Pancreas (tissue), 10 donors: ENCODE measurements around the gene ZNF787. TPM values are rescaled to one million over a fixed set of nuclear protein-coding genes. Genes with fewer than 3 reads are reported as not detected.
A peak's percentile ranks its signal among the peaks of the same experiment; 100 is the strongest.

Source experiments
- ATAC-seq, 4 donors: fragments of 200-7000 bp; cut with Tn5 transposase; one replicate each; pipeline versions ENCODE4 v1.8.0 to v1.9.1; 2020; ENCODE audit warnings: mild to moderate bottlenecking in 4 of 4, moderate library complexity in 4 of 4
- DNase-seq, 6 donors: peaks; one replicate each; pipeline ENCODE4 v3.0.0-alpha.2; 2020
- FAIRE-seq: peaks from 2 replicates; lab custom pipeline; 2012; peaks lifted over from hg19 to GRCh38; lab: Jason Lieb, UNC
- H3K27ac ChIP-seq, 4 donors: fragments of 200-600 bp; sonication (generic); 1 replicate in 3 of 4; 2 replicates in 1 of 4; pipeline versions ENCODE4 v1.5.0 to v1.8.0; 2020
- H3K27me3 ChIP-seq, 4 donors: fragments of 200-600 bp; one replicate each; pipeline ENCODE4 v1.8.0; 2021
- H3K36me3 ChIP-seq, 3 donors: fragments of 200-600 bp; sonication (generic) in 1 of 3; one replicate each; pipeline versions ENCODE4 v1.5.0 to v1.8.0; 2020 to 2021
- H3K4me1 ChIP-seq, 3 donors: fragments of 200-600 bp; one replicate each; pipeline ENCODE4 v1.8.0; 2021
- H3K4me3 ChIP-seq, 4 donors: fragments of 200-600 bp; sonication (generic) in 2 of 4; one replicate each; pipeline versions ENCODE4 v1.5.0 to v1.8.0; 2020 to 2021
- H3K9me3 ChIP-seq, 4 donors: fragments of 200-600 bp; one replicate each; pipeline ENCODE4 v1.8.0; 2021
- WGBS, 2 donors: extraction: QIAGEN DNeasy Blood & Tissue Kit; methylation state at CpG; one replicate each; pipeline ENCODE4 v1.1.7; 2013; 5-methylcytosine and 5-hydroxymethylcytosine counted together
- intact Hi-C, 3 donors: fragments of 100-400 bp; cut with DNase I; formaldehyde crosslinking; loops; one replicate each; pipeline versions ENCODE4 v1.11.1 to v1.14.2; 2022
- polyA plus RNA-seq, 2 donors: library from polyadenylated mRNA; stranded (reverse); fragments of 200-250 nt; gene quantifications; one replicate each; pipeline ENCODE4 v1.2.3, GENCODE V29; 2013
- total RNA-seq, 6 donors: library from RNA; stranded (reverse); fragmentation: NEBNext Ultra II Directional in 4 of 6; extraction: Animal tissue kit (Norgen Biotek cat#: 25700) in 4 of 6; gene quantifications; one replicate each; pipeline versions ENCODE4 v1.2.1 to v1.2.4, GENCODE V29; 2021 to 2023
- TF ChIP-seq, protein P1 (sequence below), 4 donors: fragments of 200-600 bp; sonication (generic) in 3 of 4; IDR thresholded peaks; one replicate each; pipeline versions ENCODE4 v1.5.0 to v1.8.0; 2021; ENCODE audit warnings: antibody characterized with exemption in 4 of 4
- donor health status: healthy with polysubstance abuse.
- donor health status: DM: no; HTN: no; CAD: no; lungs with moderate emphysema.
- donor health status: DM: no; HTN: no; CAD: no.
- donor health status: control.
- donor health status: control.
- donor health status: Bipolar disorder and iron deficiency.
- donor health status: DM: yes; HTN: yes; CAD: no.
- donor health status: DM: no; HTN: no; CAD: no.
- donor health status: DM: no; HTN: no; CAD: no.
- donor health status: DM: yes; HTN: yes; CAD: no.

ZNF787 gene
- total and polyA plus RNA-seq, 8 donors = 13.6 to 41.9 (median 25.6) TPM

DNA sequence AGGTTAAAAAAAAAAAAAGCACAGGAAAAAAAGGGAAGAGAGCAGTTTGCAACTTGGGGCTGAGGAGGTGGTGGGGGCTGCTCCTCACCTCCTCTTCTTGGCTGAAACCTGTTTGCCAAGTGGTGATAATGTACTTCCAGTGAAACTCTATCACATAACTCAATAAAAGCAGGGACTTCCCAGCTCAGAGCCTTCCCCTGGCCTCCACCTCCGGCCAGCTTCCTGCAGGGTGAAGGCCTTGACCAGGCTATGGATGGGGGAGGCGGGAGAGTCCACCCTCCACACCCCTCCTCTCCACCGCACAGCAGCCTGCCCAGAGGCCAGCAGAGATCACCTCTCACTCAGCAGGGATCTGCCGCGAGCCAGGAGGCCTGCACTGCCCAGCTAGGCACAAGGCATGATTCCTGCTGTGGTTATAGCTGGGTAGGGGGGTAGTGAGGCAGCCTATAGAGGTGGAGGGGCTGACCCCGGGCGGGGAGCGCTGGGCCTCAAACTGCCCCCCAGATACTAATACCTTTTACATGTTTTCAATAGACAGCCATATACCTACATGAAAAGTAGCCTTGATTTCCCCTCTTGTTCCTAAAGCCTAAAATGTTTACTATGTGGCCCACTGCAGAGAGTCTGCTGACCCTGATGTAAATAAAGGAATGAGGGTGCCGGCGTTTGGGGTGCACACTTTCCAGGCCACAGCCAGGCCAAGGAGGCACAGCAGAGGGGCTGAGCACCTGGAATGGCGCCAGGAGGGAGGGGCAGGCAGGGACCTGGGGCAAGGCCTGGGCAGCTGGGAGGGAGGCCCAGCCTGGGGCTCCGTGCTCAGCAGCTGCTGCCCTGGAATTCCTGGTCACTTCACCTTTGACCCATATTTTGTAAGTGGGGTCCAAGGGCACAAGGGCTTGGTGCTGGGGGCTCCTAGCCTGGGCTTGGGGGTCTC is 10.3 kb downstream of the ZNF787 start:
- Histone ChIP-seq H3K27ac (peak overlapping the region; percentile 60 to 74 (median 69)), H3K27me3 (no peaks in the 10 kb centered on the region), H3K36me3 (no peaks in the 10 kb centered on the region), H3K4me1 (peaks cover 43 to 56% (median 50%) of the 10 kb centered on the region in 3 donors), H3K9me3 (no peaks in the 10 kb centered on the region), H3K4me3 (no peak overlapping the region)
- no peak for FAIRE-seq
- ATAC-seq = peak; percentile 66 to 85 (median 78)
- TF ChIP-seq, protein P1, sequence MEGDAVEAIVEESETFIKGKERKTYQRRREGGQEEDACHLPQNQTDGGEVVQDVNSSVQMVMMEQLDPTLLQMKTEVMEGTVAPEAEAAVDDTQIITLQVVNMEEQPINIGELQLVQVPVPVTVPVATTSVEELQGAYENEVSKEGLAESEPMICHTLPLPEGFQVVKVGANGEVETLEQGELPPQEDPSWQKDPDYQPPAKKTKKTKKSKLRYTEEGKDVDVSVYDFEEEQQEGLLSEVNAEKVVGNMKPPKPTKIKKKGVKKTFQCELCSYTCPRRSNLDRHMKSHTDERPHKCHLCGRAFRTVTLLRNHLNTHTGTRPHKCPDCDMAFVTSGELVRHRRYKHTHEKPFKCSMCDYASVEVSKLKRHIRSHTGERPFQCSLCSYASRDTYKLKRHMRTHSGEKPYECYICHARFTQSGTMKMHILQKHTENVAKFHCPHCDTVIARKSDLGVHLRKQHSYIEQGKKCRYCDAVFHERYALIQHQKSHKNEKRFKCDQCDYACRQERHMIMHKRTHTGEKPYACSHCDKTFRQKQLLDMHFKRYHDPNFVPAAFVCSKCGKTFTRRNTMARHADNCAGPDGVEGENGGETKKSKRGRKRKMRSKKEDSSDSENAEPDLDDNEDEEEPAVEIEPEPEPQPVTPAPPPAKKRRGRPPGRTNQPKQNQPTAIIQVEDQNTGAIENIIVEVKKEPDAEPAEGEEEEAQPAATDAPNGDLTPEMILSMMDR (IDR thresholded peaks at IDR 0.05) = no peak
- 11 to 13% methylated on average over 12 of the region's 12 CpGs for WGBS, 2 donors
- DNase-seq = peak; percentile 58 to 84 (median 76)
- intact Hi-C loops = no loop called here

DNA sequence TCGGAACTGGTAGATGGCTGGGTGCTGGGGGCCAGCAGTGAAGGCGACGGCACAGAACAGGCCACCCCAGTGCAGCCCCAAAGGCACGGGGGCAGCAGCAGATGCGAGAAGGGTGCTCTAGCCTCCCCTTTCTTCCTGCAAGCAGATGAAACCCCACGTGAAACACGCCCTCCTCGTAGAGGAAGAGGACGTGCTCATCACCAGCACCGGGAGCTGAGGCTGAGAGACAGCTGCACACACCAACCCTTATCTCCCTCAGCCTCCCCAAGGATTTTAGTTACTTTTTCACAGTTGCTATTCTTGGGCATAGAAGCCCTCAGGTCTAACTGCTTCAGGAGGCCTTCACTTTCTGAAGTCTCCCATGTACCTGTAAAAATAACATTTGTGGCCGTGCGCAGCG is 11.9 kb downstream of the ZNF787 start:
- H3K4me1 ChIP-seq = peaks cover 48 to 57% (median 48%) of the 10 kb centered on the region in 3 donors
- H3K9me3 ChIP-seq = no peaks in the 10 kb centered on the region
- H3K27ac ChIP-seq = peak overlapping the region; percentile 5 to 74 (median 40)
- no peaks in the 10 kb centered on the region for H3K27me3 ChIP-seq
- TF ChIP-seq, protein P1 (IDR thresholded peaks at IDR 0.05) = no peak
- ATAC-seq (no peak), DNase-seq (no peak), FAIRE-seq (no peak)
- WGBS, 2 donors = 48 to 50% methylated on average over 13 of the region's 13 CpGs
- H3K4me3 ChIP-seq = peak overlapping the region in 1 of 4 donors; percentile 10
- no peaks in the 10 kb centered on the region for H3K36me3 ChIP-seq
- intact Hi-C loops = loop anchor here in 2 of 3 donors (5.0 to 10.0 kb wide), 2 partner anchors 43 to 46 kb away; no protein-coding TSS in a partner anchor

DNA sequence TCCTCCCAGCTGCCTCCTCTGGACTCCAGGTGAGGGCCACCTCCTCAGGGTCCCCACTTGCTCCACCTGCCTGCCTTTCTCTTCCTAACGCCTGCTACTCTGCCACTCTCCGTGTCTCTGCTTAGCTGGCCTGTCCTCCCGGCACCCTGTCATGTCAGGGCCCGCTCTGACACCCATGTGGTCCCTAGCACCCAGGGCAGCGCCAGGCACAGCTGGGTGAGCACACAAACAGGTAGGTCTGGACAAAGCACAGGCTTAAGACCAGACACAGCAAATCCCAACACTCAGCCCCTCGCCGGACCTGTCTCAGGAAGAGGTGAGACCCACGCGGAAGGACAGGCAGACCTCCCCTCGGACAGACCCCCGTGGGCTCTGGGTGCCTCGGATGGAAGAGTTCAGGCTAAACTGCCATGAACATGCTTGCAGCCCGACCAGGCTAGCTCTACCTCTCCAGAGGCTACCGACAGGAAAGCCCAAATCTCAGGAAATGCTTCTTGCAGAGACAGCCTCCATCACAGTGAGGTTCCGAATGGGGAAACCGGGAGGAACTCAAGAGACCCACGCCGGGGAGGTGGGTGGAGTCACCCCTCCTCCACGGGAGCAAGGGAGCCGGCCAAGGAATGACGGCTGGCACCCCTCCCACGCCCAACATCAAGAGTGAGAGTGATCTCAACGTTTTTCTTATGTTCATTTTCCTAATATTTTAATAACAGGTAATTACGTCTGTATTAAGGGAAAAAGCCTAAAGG is 12.5 kb downstream of the ZNF787 start:
- WGBS, 2 donors = 18 to 29% methylated on average over 24 of the region's 24 CpGs
- H3K9me3 ChIP-seq = no peaks in the 10 kb centered on the region
- TF ChIP-seq, protein P1 (IDR thresholded peaks at IDR 0.05) = no peak
- ATAC-seq (peak in 3 of 4 donors; percentile 27 to 41 (median 40)), DNase-seq (peak; percentile 60 to 81 (median 69)), FAIRE-seq (no peak)
- peak overlapping the region in 3 of 4 donors; percentile 10 to 74 (median 70) for H3K27ac ChIP-seq
- no peaks in the 10 kb centered on the region for H3K36me3 ChIP-seq
- peak overlapping the region in 1 of 4 donors; percentile 10 for H3K4me3 ChIP-seq
- peaks cover 48 to 57% (median 48%) of the 10 kb centered on the region in 3 donors for H3K4me1 ChIP-seq
- intact Hi-C loops = loop anchor here in 2 of 3 donors (5.0 to 10.0 kb wide), 2 partner anchors 44 to 46 kb away; no protein-coding TSS in a partner anchor
- H3K27me3 ChIP-seq = no peaks in the 10 kb centered on the region

DNA sequence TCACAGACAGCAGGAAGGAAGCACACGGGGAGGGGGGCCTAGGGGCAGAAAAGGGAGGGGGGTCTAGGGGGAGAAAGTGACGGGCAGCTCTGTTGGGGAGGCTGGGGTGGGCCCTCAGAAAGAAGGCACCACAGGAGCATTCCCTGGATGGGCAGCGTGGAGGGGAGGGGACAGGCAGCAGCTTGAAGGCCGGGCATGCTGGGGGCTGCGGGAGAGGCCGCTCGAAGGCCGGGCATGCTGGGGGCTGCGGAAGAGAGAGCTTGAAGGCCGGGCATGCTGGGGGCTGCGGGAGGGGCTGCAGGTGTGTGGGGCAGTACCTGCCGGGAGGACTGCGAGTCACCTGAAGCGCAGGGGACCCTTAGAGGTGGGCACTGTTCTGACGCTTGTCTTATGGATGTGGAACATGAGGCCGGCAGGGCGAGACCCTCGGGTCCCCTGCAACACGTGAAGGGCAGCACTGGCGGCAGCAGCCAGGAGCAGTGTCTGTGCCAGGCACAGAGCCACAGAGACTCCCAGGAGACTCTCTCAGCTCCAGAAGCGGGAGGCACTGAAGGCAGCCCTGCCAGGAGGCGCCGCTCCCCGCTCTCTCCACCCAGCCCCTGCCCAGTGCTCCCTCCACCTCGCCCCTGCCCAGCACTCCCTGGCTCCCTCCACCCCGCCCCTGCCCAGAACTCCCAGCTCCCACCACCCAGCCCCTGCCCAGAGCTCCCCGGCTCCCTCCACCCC is 13.3 kb downstream of the ZNF787 start:
- Histone ChIP-seq H3K4me3 (no peak overlapping the region), H3K27me3 (no peaks in the 10 kb centered on the region), H3K27ac (peak overlapping the region in 2 of 4 donors; percentile 17 to 70), H3K36me3 (peaks cover 0 to 3% (median 0%) of the 10 kb centered on the region in 3 donors), H3K4me1 (peaks cover 47 to 51% (median 48%) of the 10 kb centered on the region in 3 donors), H3K9me3 (no peaks in the 10 kb centered on the region)
- intact Hi-C loops = loop anchor here in 2 of 3 donors (5.0 to 10.0 kb wide), 2 partner anchors 45 to 47 kb away; no protein-coding TSS in a partner anchor
- TF ChIP-seq, protein P1 (IDR thresholded peaks at IDR 0.05) = no peak
- DNase-seq (peak in 2 of 6 donors; percentile 50 to 80), FAIRE-seq (no peak), ATAC-seq (peak in 2 of 4 donors; percentile 6 to 17)
- WGBS, 2 donors = 67 to 68% methylated on average over 22 to 27 of the region's 27 CpGs
